NOMO-1 (cell line): ENCODE measurements around the gene WDR47.
"Not testable (repeated sequence)": the region's sequence is repeated elsewhere in the genome, so short reads cannot be mapped to it uniquely, and the experiment has no call there.

Source experiments
- DNase-seq, 2 experiments: peaks; one replicate each; lab custom pipeline; 2025; ENCODE audit not compliant: unreplicated experiment in 2 of 2; lab: John Stamatoyannopoulos, UW

The WDR47 gene

GRCh38 chr1:108969346-108969745 lies 72.6 kb downstream of the WDR47 start:
- no peak for DNase-seq

DNA sequence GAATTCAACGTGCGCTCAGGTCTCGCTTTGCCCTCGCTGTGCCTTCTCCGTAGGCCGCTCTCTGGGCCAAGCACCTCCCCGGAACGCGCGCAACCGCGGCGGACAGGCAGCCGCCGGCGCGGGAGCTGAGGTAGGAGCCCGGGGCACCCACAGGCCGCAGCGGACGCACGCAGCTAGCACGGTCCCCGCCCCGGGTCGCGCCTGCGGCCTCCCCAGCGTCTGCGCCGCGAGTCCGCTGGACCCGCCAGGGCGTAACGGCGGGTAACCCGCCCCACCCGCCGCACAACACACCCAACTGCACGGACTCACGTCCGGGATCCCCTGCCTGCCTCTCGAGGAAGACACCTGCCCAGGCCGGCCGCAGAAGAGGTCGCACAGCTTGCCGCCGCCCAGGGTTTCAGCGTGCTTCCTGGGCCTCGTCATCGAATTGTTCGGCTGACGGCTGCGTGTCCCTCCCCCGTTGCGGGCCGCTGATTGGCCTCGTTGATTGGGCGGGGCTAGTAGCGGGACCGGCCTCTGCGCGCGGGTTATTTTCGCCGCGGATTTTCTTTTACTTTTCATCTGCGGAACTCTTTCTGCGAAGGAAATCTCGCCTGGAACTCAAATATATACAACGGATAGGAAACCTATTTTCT lies 78.7 kb downstream of the WDR47 start, which contains the start of gene CLCC1:
CLCC1 (minus strand) TSS at position 433 of the 635 bp plus-strand sequence. CDS start 13,047 bp downstream, outside the sequence.
- peak; percentile 87 to 95 for DNase-seq

DNA sequence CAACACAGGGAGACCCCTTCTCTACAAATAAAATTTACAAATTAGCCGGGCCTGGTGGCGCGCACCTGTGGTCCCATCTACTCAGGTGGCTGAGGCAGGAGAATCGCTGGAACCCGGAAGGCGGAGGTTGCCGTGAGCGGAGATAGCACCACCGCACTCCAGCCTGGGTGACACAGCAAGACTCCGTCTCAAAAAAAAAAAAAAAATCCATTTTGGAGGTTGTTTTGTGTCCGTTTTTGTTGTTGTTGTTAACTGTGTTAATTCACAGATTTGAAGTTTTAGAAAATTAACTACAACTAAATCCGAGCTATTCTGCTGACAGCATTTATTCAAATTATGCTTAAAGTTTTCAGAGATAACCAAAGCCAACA lies 79.2 kb downstream of the WDR47 start:
- DNase-seq, result no peak

DNA sequence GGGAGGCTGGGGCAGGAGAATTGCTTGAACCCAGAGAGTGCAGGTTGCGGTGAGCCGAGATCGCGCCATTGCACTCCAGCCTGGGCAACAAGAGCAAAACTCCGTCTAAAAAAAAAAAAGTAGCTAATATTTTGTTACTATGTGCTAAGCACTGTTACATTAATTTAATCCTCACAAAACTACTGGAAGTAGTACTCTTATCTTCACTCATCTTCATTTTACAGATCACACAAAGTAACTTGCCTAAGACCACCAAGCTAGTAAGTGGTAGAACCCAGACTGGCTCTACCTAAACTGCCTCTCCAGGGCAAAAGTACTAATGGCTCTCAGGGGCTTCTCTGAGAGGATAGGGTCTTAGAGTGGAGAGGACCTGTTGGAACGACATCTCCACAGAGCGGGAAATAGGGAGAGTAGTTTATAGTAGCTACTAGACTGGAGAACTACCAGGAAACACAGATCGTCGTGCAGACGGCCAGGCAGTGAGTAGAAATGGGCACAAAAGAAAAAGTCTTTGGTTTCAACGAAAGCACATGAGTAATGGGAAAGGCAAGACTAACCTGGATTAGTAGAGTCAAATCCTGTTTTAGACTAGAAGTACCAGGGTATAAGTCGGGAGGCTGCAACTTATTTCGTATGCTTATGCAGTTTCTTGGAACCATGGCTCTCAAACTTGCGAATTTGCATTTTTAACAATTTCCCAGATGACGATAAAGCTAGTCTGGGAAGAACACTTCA lies 80.0 kb downstream of the WDR47 start:
- no peak for DNase-seq

GRCh38 chr1:108961198-108961597 lies 80.7 kb downstream of the WDR47 start:
- no peak for DNase-seq

- DNase-seq, result no peak
Measured at GRCh38 chr1:108960719-108961118, 81.2 kb downstream of the WDR47 start.

DNA sequence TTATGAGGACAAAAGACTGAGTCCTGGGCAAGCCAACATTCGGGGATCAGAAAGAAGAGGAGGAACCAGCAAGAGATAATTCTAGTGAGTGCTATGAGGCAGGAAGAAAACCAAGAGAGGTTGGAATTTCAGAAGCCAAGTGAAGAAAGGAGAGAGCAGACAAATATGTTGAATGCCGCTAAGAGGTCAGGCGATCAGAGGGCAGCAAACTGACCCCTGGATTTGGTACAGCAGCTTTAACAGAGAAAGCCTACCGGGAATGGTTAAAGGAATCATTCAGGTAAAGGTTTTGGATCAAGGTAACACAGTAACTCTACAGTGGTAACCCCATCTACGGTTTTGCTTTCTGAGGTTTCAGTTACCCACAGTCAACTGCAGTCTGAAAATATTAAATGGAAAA lies 84.0 kb downstream of the WDR47 start:
- DNase-seq, result no peak

- DNase-seq, result no peak
Measured at GRCh38 chr1:108955881-108956280, 86.0 kb downstream of the WDR47 start.

DNA sequence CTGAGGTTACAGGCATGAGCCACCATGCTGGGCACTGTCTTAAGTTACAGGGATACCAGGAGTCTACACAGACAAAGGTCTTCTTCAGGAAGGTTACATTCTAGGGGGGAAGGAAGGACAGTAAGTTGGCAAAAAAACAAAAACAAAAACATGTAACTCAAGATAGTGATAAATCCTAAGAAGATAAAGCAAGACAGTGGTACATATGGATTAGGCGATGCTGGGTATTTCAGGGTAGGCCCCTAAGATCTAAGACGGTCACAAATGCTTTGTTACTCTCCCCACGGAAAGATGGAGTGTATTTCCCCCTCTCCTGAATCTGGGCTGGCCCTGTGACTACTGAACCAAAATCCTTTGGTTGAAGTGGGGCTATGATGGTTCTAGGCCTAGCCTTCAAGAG lies 86.8 kb downstream of the WDR47 start:
- no peak for DNase-seq

DNA sequence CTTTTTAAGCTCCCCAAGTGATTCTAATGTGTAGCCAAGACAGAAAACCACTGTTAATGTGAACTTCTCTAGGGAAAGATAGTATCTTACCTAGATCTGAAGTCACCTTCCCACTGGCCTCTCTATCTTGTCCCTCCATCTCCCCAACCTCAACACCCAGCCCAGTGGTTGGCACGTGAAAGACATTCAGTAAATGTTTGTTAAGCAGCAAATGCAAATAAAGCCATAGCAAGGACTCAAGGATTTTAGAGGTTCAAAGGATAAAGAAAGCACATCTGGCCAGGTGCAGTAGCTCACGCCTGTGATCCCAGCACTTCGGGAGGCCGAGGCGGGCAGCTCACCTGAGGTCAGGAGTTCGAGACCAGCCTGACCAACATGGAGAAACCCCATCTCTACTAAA lies 88.5 kb downstream of the WDR47 start:
- no peak for DNase-seq

GRCh38 chr1:108951242-108951641 lies 90.7 kb downstream of the WDR47 start:
- no peak for DNase-seq

DNA sequence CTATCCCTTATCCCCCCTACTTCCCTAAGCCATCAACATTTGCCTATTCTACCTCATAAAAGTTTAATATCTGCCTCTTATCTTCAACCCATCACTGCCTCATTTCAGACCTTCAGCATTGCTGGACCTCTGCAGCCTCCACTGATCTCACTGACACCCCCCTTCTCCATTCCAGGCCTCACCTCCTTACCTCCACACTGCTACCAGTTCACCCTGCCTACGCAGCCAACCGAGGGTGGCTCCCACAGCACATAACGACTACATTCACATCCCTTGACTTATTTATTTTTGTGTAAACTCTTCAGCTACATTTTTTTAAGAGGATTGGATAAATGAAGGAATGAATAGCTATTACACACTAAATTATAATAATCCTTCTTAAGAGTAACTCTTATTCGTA lies 92.9 kb downstream of the WDR47 start:
- DNase-seq, result no peak

DNA sequence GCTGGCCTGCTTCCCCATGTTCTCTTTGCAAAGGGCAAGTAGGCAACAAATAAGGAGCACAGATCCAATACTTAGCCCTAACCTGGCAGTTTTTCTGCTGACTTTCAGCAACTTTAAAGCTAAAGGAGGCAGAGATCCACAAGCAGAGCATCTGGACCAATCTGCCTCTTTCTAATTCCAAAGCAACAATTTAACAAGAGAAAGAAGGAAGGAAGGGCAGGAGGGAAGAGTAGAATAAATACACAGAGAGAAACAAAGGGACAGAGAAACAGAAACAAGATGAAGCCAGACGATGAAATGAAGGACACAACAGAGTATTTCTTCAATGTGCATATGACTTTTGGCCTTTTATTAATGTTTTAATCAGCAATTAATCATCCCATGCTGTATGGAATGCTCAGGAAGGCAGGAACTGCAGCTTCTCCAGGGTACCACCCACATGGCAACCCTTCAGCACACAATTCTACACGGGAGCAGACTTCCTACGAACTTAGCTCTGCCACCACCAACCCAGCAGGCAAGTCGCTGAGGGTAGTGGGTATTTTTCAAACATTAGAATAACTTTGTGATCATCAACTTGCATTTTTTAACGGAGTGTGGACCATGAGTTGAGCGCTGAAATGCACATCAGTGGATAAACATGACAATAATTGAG lies 93.9 kb downstream of the WDR47 start:
- no peak for DNase-seq

DNA sequence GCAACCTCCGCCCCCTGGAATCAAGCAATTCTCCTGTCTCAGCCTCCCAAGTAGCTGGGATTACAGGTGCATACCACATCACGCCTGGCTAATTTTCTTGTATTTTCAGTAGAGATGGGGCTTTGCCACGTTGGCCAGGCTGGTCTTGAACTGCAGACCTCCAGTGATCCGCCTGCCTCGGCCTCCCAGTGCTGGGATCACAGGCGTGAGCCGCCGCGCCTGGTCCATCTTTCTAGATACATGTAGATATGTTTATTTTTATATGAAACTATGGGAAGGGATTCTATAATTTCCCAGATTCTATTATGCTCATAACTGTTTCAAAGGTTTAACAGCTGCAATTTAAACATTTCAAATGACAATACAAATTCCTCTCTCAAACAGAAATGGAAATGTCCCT lies 105.7 kb downstream of the WDR47 start:
- DNase-seq, result no peak

DNA sequence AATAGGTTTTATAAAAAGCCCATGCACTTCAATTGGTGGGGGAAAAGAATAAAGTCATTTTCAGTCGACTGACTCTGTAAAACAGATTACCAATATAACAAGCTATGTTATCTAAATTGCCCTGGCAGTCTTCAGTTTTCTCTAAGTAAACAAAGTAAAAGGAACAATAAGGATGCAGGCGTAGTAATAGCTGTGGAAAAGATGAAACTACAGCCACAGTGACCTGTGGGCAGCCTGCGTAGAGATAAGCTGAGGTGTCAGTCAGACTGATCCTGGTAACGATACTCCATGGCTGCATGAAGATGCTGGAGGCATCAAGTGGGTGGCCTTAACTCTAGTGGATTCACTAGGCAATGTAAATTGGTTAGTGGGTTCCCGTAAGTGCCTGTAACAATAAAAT lies 108.0 kb downstream of the WDR47 start:
- no peak for DNase-seq

DNA sequence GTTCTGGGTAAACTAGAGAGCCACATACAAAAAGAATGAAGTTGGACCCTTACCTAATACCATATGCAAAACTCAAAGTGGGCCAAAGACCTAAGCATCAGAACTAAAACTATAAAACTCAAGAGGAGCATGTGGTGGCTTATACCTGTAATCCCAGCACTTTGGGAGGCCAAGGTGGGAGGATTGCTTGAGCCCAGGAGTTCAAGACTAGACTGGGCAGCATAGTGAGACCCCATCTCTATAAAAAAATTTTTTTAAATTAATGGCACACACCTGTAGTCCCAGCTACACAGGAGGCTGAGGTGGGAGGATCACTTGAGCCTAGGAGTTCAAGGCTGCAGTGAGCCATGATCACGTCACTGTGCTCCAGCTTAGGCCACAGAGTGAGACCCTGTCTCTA lies 114.3 kb downstream of the WDR47 start:
- not testable (repeated sequence) for DNase-seq

GRCh38 chr1:108925920-108926319 lies 116.0 kb downstream of the WDR47 start:
- DNase-seq, result no peak
